Right forelimb (tissue), 1 donor: ENCODE measurements around the gene TMEM232.
A peak's percentile ranks its signal among the peaks of the same experiment; 100 is the strongest.
"Not testable (repeated sequence)": the region's sequence is repeated elsewhere in the genome, so short reads cannot be mapped to it uniquely, and the experiment has no call there.

Experiments
- DNase-seq: peaks from one replicate; pipeline ENCODE4 v3.0.0-alpha.2; 2018

TMEM232 gene

DNA sequence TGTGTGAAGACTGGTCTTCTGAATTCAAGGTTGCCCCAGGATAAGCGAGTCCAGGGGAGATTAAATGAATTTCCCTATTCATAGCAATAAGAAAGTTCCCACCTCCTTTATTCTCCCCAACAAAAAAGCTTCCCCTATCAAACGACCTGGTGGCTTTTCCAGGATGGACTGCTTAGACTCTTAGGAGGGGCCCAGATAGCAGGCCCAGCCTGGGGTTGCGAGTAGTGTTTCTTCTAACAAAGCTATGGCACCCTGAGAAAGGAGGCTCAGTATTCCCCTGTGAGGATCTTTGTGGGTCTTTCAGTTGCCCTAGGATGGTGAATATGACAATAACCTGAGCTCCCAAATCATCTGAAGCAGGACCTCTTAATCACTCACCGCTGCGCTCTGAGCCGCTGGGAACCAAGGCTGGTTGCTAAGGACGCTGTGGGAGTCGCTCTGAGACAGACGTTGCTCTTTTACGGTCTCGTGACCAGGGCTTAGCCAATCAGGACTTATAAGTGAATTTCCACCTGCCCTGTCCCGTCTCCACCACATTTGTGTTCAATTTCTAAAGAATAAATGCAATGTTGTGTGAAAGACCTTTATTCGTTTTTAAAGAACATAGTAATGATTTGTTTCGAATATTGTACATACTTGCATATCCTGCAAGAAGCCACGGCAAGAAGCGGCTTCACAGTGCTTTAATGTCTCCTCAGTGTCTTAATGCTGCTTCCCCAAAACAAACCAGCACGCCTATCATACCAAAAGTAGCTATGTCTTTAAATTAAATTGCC is at the start of gene TMEM232:
TSS of gene TMEM232 (minus strand) at position 423 of the 776 bp plus-strand sequence. CDS start 59,319 bp downstream, outside the sequence.
- peak; percentile 63 for DNase-seq

GRCh38 chr5:110770286-110770685 is 43.8 kb upstream of the TMEM232 start:
- DNase-seq, result no peak

DNA sequence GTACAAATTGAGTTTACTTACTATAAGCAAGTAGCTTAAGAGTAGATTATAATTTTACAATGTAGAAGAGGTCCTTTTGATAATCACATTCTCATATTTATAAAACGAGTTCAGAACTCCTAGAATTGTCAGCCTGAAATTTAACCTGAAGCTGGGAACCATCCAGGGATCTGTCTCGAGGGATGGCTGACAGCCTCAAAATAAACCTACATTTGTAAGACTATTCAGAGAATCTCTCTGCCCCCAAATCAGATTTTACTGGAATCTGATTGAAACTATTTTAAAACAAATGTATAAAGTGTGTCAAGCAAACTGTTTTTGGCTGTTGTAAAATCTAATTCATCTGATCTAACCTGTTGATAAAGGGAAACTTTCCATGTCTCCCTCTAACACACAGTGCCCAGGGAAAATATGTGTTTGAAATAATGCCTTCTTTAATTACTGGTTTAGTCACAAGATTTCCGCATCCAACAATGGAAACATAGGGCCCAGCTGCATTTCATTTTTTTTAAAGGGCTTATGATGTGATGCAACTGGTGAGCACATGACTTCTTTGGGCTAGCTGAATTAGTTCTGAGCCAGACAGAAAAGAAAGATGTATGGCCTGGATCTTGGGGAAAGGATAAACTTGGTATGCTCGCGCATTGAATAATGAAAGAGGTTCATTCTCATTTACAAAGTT is 42.7 kb upstream of the TMEM232 start:
- DNase-seq, result no peak

DNA sequence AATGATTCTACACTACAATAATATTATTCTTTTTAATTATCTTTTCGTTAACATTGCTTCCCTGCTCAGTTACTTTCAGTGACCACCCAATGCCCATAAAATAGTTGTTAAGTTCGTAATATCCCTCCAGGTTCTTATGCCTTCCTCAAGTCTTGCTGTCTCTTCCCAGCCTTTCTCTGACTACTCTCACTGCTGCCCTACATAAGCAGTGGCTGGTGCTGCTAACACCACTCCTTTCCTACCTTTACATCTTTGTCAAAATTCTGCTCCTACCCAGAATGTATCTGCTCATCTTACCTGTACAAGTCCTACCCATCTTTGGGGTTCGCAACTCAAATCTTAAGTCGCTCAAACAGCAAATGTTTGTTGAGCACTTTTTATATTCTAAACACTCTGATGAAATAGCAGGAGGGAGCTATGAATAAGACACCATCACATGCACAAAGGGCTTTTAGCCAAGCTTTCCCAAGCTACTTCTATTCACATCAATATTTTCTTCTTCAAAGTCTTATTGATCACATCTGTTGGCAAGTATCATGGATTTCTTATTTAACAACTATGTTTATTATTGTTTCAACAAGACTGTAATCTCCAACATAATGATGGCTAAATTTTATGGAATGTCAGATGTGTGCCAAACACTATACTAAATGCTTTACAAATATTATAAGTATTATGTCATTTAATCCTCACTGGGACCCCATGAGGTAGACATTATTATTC is 41.8 kb upstream of the TMEM232 start:
- no peak for DNase-seq

DNA sequence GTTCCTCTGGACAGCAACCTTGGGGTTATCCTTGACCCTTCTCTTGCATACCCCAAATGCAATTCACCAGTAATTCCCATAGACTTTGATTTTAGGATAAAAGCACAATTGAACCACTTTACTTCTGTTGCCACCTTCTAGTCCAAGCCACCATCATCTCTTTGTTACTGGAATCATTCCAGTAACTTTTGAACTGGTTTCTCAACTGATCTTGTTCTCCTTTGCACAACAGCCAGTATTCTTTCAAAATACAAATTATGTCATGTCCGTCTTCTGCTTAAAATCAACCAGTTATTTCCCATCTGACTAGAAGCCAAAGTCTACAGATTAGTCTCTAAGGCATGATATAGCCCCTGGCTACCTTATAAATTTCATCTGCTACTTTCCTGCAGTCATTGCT is 33.7 kb upstream of the TMEM232 start:
- no peak for DNase-seq

GRCh38 chr5:110757118-110757729 is 30.8 kb upstream of the TMEM232 start:
- no peak for DNase-seq

- DNase-seq, result no peak
Observed at GRCh38 chr5:110754181-110754580, 27.7 kb upstream of the TMEM232 start.

- no peak for DNase-seq
Observed at GRCh38 chr5:110753600-110753999, 27.1 kb upstream of the TMEM232 start.

GRCh38 chr5:110752953-110753352 is 26.5 kb upstream of the TMEM232 start:
- DNase-seq, result no peak

DNA sequence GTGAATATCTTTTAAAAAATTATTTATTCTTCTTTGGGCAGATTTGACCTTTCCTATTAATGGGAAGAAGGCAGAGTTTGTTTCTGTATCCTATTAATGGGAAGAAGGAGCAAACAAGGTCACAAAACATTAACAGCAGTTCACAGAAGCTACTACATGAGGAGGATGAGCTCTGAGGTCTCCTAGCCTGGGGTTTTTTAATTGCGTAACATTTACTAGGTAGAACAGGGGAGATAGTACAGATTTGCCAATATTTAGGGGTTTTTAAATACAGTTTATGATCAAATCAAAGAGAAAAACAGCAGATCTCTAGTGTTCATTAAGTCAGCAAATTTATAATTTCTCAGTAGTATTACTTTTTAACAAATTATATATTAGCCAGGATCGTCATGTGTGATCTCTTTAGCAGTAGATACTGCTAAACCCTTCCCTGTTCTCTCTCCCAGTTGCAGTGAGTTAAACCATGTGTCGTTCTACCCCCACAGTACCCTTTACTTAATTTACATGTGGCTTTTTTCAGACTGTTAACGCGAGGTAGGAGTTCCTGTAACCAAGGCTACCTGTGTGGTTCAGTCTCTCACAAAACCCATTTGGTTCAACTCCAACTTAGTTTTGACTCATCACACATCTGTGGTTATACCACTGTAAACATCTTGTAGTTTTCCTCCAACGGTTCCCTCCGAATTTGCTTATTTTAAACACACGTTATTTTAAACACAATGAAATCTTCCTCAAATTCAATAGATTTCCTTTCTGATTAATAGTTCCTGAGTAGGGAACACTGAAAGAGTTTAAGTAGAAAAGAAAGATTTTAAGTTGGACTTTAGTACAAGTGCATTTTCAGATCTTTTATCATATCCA is 25.7 kb upstream of the TMEM232 start:
- DNase-seq, result no peak

- DNase-seq, result peak; percentile 93
Observed at GRCh38 chr5:110738812-110739651, 12.6 kb upstream of the TMEM232 start, which contains the start of gene SLC25A46. TSS of gene SLC25A46 (plus strand) at chr5:110739007. CDS start at chr5:110739120, 113 bp downstream.

GRCh38 chr5:110738503-110738811 is 12.0 kb upstream of the TMEM232 start:
- DNase-seq, result no peak

DNA sequence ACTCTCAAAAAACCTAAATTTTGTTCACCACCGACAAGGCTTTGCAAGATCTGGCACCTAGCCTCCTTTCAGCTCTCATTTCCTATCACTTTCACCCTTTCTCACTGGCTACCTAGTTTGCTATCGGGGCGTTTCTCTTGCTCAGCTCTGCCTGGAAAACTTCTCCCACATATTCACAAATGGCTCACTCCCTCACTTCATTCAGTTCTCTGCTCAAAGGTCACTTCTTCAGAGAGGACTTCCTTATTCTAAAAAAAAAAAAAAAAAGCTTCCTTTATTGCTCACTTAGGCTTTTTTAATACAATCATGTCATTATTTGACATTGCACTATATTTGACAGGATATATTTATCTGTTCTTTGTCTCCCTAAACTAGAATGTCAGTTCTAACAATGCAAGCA is 10.3 kb upstream of the TMEM232 start:
- DNase-seq, result no peak

GRCh38 chr5:110735556-110735955 is 9.1 kb upstream of the TMEM232 start:
- DNase-seq, result no peak

DNA sequence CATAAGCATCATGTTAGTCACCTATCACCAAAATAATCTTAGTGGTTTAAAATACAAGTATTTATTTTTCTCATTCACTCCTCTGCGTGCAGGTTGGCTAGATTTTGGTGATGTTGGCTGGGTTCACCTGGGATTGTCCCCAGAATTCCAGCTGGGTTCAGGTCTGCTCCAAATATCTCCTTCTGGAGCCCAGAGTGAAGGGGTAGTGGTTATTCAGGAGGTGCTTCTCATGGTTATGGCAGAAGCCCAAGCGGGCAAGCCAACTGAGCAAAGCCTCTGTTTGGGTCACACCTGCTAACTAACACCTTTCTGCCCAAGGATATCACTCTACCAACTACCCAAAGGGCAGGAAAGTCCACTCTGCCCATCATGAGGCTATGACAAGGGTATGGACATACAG is 7.6 kb upstream of the TMEM232 start:
- DNase-seq, result no peak

GRCh38 chr5:110731499-110731898 is 5.0 kb upstream of the TMEM232 start:
- not testable (repeated sequence) for DNase-seq

DNA sequence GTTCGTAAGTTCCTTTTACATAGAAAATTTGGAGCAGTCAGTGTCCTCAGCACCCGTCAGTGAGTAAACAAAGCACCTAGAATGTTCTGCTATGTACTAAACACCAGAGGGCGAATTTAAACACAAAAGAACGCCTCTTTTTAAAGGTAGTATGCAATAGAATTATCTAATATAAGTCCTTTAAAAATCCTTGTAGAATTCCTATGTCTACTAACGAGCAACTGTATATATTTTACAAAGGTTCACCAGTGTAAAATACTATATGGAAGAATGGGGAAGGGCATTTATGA is 499 bp upstream of the TMEM232 start:
- no peak for DNase-seq

DNA sequence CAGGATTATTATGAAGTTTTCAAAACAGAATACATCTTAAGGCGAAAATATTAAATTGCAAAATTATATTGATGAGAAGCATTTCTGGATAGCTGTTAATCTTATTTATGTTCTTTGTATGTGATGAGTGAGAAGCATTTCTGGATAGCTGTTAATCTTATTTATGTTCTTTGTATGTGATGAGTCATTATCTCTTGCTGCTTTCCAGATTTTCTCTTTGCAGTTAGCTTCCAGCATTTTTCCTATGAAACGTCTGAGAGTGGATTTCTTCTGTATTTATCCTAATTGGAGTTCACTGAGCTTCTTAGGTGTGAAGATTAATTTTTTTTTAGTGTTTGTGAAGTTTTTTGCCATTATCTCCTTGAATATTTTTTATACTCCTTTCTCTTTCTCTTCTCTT is 8.2 kb downstream of the TMEM232 start:
- no peak for DNase-seq

- no peak for DNase-seq
Observed at GRCh38 chr5:110716247-110717245, 9.9 kb downstream of the TMEM232 start.

DNA sequence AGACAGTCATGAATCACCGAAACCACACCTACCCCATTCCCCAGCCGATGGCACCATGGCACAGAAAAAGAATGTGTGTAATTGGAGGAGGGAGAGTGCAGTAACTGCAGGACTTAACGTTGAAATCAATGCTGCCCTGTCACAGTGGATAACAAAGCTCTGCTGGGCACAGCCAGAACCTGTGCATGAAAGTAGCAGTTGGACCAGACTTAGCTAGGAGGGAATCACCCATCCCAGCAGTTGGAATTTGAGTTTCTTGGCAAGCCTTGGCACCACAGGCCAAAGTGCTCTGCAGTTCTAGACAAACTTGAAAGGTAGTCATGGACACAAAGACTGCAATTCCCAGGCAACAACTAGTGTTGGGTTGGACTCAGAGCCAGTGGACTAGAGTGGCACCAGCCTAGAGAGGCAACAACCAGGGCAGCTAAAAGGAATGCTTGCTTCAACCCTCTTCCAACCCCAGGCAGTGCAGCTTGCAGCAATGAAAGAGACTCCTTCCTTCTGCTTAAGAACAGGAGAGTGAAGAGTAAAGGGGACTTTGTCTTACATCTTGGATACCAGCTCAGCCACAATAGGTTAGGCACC is 19.1 kb downstream of the TMEM232 start:
- DNase-seq, result no peak
